Cerebellar cortex (tissue), 1 donor: Measurements from ENCODE around the gene USP37.

ENCODE experiments used
- DNase-seq: peaks from one replicate; pipeline ENCODE4 v3.0.0-alpha.2; 2015; ENCODE audit warnings: low spot score

The USP37 gene

GRCh38 chr2:218474527-218474926 is 93.6 kb downstream of the USP37 start:
- no peak for DNase-seq

GRCh38 chr2:218472988-218473387 is 95.2 kb downstream of the USP37 start:
- DNase-seq, result no peak

- no peak for DNase-seq
These were observed 96.2 kb downstream of the USP37 start for GRCh38 chr2:218471982-218472381.

GRCh38 chr2:218471036-218471435 is 97.1 kb downstream of the USP37 start:
- no peak for DNase-seq

DNA sequence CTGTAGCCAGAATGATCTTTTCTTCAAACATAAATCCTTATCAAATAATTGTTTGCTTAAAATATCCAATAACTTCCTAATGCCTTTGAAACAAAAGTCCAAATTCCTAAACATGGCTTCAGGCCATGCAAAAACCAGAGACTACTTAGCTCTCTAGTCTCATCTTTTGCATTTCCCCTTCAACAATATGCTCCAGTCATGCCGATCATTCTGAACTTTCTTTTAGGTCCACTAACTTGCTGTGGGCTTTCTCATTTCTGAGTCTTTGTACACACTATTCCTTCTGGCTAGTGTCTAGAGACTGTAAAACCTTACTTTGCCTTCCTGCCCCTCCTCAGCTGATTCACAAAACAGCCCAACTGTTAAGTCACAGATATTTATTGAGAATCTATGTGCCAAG is 97.7 kb downstream of the USP37 start:
- DNase-seq, result no peak

GRCh38 chr2:218465987-218466633 is 102.0 kb downstream of the USP37 start:
- DNase-seq, result peak; percentile 69

DNA sequence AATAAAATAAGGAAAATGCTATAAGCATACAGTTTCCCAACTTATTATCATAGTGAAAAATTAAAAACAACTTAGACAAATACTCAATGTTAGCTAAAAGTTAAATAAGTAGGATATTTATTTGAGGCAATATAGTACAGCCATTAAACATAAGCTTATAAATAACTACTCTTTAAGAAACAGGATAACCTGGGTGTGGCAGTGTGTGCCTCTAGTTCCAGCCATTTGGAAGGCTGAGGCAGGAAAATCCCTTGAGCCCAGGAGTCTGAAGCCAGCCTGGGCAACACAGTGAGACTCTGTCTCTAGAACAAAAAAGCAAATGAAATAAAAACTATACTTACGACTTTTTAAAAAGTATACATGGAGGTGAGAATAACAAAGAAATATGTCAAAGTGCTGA is 109.6 kb downstream of the USP37 start:
- DNase-seq, result no peak

- no peak for DNase-seq
These were observed 111.3 kb downstream of the USP37 start for GRCh38 chr2:218456849-218457248.

GRCh38 chr2:218452079-218452478 is 116.1 kb downstream of the USP37 start:
- DNase-seq, result no peak

DNA sequence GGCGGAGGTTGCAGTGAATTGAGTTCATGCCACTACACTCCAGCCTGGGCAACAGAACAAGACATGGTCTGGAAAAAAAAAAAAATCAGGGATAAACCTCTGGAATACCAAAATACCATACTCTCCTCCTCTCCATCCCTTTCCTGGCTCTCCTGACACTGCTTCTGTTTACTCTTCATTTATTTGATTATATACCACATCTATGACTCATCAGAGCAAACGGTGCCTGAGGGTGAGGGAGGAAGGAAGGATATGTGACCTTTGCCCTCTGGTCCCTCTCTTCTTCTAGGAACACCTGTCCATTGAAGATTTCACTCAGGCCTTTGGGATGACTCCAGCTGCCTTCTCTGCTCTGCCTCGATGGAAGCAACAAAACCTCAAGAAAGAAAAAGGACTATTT is 119.2 kb downstream of the USP37 start:
- no peak for DNase-seq

DNA sequence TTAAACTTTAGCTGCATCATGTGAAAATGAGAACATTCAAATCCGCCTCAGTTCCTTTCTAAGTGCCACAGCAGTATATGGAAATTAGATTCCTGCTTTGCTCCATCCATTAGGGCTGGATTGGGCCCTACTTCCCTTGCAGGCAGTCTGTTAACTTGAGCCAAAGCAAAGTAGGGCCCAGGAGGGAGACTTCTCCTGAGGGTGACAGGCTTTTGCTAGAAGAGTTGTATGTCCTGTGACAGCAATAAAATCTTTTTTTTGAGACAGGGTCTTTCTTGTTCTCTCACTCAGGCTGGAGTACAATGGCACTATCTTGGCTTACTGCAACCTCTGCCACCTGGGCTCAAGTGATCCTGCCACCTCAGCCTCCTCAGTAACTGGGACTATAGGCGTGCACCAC is 121.1 kb downstream of the USP37 start:
- DNase-seq, result no peak

DNA sequence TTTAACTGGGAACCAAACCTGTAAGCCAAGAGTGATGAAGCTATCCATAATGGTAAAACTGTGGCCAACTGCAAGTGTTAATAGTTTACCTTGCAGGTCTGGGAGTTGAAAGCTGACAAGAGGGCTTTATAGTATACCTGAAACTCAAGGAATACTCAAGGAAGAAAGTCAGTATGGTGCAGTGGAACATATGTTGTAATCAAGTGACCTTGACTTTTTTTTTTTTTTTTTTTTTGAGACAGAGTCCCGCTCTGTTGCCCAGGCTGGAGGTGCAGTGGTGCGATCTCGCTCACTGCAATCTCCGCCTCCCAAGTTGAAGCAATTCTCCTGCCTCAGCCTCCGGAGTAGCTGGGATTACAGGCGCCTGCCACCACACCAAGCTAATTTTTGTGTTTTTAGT is 121.6 kb downstream of the USP37 start:
- DNase-seq, result no peak

DNA sequence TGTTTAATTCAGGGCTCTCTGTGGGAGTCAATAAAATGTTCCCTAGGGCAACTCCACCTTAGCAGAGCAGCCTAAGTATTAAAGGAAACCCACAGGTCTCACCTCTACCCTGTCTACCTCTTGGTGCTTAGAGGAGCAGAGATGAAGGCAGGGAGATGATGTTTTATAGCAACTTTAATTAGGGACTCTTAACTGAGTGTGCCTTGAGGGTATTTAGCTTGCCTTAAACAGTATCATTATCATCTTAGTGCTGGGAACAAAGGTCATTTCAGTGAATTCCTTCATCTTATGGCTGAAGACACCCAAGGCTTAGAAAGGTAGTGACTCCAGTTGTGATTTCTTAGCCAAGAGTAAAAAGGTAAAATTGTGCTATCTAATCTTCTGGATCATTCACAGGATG is 122.5 kb downstream of the USP37 start:
- no peak for DNase-seq

GRCh38 chr2:218444692-218445357 is 123.3 kb downstream of the USP37 start:
- DNase-seq, result no peak

DNA sequence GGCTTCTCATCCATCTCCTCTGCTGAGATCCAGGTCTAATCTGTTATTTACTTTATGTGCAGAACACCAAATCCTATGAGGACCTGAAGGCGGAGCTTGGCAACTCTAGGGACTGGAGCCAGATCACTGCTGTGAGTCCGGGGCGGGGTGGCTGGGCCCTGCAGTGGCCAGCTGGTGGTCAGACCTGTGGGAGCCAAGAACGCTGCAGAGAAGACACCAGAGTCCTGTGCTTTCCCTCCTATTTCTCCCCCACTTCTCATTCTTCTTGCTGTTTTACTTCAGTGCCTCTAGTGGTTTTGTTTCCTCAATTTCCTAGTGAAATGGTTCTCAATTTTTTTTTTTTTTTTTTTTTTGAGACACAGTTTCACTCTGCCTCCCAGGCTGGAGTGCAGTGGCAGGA is 129.6 kb downstream of the USP37 start:
- DNase-seq, result peak; percentile 60

DNA sequence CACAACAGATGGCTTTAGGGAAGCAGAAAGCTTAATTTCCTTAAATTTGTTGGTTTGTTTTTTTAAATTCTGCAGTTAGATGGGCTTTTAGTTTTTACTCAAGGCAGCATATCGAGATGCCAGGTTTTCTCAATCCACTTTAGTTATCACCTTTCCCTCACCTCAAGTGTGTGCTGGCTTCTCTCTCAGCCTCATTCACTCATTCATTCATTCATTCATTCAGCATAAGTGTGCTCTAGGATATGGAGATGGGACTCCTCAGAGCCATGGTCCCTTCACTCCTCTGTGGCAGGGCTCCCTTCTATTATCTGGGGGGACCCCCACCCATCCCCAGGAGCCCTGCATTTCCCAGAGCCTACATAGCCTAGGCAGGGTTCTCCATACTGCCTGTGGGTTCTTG is 130.2 kb downstream of the USP37 start:
- DNase-seq, result no peak

DNA sequence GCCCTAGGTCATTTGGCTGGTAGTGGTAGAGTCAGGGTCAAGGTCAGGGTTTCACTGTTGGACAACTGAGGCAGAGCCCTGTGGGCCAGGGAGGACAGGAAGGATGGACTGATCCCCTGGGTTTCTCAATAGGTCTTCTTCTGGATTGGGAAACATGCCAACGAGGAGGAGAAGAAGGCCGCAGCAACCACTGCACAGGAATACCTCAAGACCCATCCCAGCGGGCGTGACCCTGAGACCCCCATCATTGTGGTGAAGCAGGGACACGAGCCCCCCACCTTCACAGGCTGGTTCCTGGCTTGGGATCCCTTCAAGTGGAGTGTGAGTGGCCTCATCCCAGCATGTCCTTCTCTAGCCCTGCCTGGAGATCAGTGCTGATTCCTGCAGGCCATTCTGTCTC is 131.2 kb downstream of the USP37 start:
- no peak for DNase-seq

DNA sequence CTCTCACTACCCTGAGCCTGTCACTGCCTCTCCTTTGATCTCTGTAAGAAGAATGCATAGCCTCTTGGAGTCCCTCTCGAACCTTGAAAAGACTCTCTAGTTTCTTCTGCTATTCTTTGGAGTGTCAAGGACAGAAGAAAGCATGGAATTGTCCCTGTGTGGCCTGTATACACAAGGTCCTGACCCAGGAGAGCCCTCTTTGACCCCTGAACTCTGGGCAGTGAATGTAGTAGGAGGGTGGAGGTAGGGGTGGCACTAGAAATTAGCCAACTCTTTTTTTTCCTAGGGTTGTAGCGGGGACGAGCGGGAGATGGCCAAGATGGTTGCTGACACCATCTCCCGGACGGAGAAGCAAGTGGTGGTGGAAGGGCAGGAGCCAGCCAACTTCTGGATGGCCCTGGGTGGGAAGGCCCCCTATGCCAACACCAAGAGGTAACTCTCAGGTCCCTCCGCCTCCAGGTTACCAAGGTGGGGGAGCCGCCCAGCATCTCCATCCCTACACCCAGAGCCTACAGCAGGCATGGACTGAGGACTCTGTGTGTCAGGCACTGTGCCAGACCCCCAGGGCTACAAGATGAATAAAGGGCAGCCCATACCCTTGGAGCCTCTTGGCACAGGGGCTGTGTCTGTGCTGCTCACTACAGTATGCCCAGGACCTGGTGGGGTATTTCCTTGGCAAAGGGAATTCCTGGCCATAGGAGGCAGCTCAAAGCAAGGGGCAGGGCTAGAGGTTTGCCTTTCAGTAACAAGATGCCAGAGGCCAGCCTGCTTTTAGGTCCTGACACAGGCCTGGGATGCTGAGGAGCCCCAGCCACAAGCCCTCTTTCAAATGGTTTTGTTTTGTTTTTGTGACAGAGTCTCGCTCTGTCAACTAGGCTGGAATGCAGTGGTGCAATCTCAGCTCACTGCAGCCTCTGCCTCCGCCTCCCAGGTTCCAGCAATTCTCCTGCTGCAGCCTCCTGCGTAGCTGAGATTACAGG is 132.9 kb downstream of the USP37 start:
- no peak for DNase-seq

- no peak for DNase-seq
These were observed 133.7 kb downstream of the USP37 start for GRCh38 chr2:218434456-218434855.

DNA sequence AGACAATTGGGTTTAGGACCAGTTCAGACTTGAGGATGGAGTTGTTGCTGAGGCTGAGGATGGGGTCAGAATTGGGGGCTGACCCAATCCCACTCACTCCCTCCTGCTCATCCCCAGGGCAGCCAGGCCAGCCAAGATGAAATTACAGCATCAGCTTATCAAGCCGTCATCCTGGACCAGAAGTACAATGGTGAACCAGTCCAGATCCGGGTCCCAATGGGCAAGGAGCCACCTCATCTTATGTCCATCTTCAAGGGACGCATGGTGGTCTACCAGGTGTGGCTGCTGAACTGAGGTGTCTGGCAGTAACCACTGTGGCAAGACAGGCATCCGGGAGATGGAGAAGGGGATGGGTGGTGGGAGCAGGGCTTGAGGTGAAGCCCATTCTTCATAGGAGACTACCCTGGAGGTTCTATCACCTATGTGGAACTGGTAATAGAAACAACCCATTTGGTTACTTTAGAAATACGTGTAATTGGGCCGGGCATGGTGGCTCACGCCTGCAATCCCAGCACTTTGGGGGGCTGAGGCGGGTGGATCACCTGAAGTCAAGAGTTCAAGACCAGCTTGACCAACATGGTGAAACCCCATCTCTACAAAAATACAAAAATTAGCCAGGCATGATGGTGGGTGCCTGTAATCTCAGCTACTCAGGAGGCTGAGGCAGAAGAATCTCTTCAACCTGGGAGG is 135.3 kb downstream of the USP37 start:
- no peak for DNase-seq

- DNase-seq, result no peak
These were observed 136.3 kb downstream of the USP37 start for GRCh38 chr2:218431878-218432277.

GRCh38 chr2:218430721-218431120 is 137.4 kb downstream of the USP37 start:
- DNase-seq, result no peak
